Body of pancreas (tissue), 4 donors: ENCODE results near the gene GRAP2. TPM values are rescaled to one million over a fixed set of nuclear protein-coding genes. Genes with fewer than 3 reads are reported as not detected.

ENCODE experiments used
- ATAC-seq: fragments of 150-250 bp; one replicate; pipeline ENCODE4 v1.9.1; 2016
- DNase-seq, 4 donors: peaks; one replicate each; pipeline ENCODE4 v3.0.0-alpha.2; 2019
- H3K27ac ChIP-seq, 4 donors: fragments of 200-600 bp; sonication (generic); 1 replicate in 3 of 4; 2 replicates in 1 of 4; pipeline versions ENCODE4 v1.5.1 to v1.6.1; 2016 to 2019; ENCODE audit warnings: mild to moderate bottlenecking in 1 of 4, mixed read lengths in 1 of 4, moderate library complexity in 1 of 4
- H3K27me3 ChIP-seq, 2 donors: fragments of 200-600 bp; sonication (generic); one replicate each; pipeline ENCODE4 v1.6.0; 2016; ENCODE audit warnings: mild to moderate bottlenecking in 1 of 2
- H3K36me3 ChIP-seq, 2 donors: fragments of 200-600 bp; sonication (generic); replicated peaks in 1 of 2; 2 replicates each; pipeline ENCODE4 v1.5.1; 2016; ENCODE audit warnings: low read depth in 2 of 2; ENCODE audit not compliant: insufficient read depth in 1 of 2
- H3K4me1 ChIP-seq: fragments of 200-600 bp; sonication (generic); one replicate; pipeline ENCODE4 v1.6.0; 2016
- H3K4me3 ChIP-seq, 2 donors: fragments of 200-600 bp; sonication (generic); 1 replicate in 1 of 2; 2 replicates in 1 of 2; pipeline ENCODE4 v1.5.1; 2016 to 2019
- H3K9me3 ChIP-seq, 3 donors: fragments of 200-600 bp; sonication (generic); 1 replicate in 2 of 3; 2 replicates in 1 of 3; pipeline ENCODE4 v1.5.1; 2016
- POLR2A ChIP-seq, 3 donors: fragments of 450-650 bp; IDR thresholded peaks; one replicate each; pipeline ENCODE4 v1.6.1; 2016; ENCODE audit warnings: antibody characterized with exemption in 3 of 3, mild to moderate bottlenecking in 2 of 3
- WGBS, 2 donors: methylation state at CpG; one replicate each; pipeline ENCODE4 v1.1.5; 2017; 5-methylcytosine and 5-hydroxymethylcytosine counted together
- intact Hi-C: fragments of 100-400 bp; cut with DNase I; formaldehyde crosslinking; loops from one replicate; pipeline ENCODE4 v1.15.1; 2023
- total RNA-seq, 2 donors: library from RNA; depleted of rRNA; stranded (reverse); fragments of >200 nt; gene quantifications; one replicate each; pipeline ENCODE4 v1.1.0, GENCODE V29; 2016
- TF ChIP-seq, protein P1 (sequence below), 7 experiments: fragments of 450-650 bp in 4 of 7; fragments of 200-600 bp in 3 of 7; sonication (generic) in 3 of 7; IDR thresholded peaks; one replicate each; pipeline ENCODE4 v1.5.1; 2016 to 2019; ENCODE audit warnings: antibody characterized with exemption in 7 of 7

The GRAP2 gene
- total RNA-seq, 2 donors from 2014 or later, result 0.78 to 0.99 TPM

DNA sequence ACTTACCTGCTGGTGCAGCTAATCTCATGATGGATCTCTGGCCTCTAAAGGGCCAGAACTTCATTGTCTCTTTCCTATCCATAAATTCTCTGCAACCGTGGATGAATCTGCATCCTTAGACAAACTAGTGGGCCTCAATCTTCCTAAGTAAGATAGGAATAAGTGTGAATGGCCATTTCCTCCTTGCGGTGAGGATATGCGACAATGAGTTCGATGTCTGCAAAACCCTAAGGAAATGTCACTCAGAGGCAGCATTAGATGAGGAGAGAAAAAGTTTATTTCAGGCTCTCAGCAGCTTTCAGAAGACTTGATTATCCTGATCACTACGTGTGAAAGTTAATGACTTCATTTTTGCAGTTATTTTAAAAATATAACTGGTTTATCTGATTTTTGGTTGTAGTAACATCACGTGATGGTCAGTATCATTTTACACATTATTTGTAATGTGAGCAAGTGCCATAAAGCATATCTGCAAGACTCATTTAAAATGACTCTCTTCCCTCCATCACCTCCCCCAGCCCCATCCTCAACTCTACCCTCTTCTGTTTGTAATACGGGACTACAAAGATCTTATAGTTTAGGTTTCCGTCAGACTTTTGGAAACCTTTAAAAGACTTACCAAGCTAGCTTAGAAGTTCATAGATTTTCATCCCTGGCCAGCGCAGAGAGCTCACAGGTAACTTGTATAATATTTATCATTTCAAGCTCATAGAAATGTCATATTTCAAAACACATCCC is 10.2 kb downstream of the GRAP2 start:
- Histone ChIP-seq H3K27ac (no peak overlapping the region), H3K9me3 (no peaks in the 10 kb centered on the region), H3K36me3 (no peaks in the 10 kb centered on the region), H3K27me3 (no peaks in the 10 kb centered on the region), H3K4me1 (no peaks in the 10 kb centered on the region), H3K4me3 (no peak overlapping the region)
- intact Hi-C loops, result no loop called here
- no peak for ATAC-seq
- 70 to 75% methylated on average over 9 of the region's 9 CpGs for WGBS, 2 donors
- no peak for DNase-seq
- TF ChIP-seq, protein P1, sequence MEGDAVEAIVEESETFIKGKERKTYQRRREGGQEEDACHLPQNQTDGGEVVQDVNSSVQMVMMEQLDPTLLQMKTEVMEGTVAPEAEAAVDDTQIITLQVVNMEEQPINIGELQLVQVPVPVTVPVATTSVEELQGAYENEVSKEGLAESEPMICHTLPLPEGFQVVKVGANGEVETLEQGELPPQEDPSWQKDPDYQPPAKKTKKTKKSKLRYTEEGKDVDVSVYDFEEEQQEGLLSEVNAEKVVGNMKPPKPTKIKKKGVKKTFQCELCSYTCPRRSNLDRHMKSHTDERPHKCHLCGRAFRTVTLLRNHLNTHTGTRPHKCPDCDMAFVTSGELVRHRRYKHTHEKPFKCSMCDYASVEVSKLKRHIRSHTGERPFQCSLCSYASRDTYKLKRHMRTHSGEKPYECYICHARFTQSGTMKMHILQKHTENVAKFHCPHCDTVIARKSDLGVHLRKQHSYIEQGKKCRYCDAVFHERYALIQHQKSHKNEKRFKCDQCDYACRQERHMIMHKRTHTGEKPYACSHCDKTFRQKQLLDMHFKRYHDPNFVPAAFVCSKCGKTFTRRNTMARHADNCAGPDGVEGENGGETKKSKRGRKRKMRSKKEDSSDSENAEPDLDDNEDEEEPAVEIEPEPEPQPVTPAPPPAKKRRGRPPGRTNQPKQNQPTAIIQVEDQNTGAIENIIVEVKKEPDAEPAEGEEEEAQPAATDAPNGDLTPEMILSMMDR (IDR thresholded peaks at IDR 0.05), result no peak
- no peak for TF ChIP-seq POLR2A (IDR thresholded peaks at IDR 0.05)

DNA sequence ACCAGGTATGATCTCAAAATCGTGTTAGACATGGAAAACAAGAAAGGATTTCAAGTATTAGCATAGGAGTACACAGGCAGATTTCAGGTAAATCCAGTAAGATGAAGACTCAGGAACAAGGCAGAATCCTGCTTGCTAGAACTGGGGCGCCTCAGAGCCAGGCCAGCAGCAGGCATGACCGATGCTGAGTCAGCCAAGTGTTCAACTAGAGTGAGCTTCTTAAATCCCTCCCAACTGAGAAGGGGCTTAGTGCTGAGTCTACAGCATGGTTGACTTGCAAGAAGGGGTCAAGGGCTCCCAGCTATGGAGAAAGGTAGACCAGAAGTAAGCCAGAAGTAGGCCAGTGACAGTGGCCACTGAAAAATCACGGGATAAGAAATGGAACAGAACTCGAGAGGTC is 12.4 kb downstream of the GRAP2 start:
- ATAC-seq, result no peak

DNA sequence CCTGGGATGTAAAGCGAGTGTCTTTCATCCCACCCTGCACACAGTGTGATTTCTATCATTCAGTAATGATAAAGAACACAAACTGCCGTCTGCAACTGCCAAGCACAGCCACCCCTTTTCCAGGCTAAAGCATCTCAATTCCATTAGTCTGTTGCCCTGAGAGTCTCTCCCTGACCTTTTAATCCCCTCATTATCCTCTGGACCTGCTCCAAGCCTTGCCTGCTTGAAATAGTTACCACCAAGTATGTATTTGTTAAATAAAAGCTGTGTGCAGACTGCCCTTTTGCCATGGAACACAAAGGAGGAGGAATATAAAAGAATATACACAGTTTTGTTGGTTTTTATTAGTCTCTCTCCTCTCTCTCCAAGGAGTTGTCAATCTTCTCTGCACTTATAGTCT is 13.0 kb downstream of the GRAP2 start:
- H3K27ac ChIP-seq, result no peak overlapping the region
- WGBS, 2 donors, result 71 to 79% methylated on average over 2 of the region's 2 CpGs

More for the DNA sequence above, 12.4 kb downstream of the GRAP2 start:
- DNase-seq, result no peak
- Histone ChIP-seq H3K36me3 (no peaks in the 10 kb centered on the region), H3K27ac (no peak overlapping the region), H3K4me3 (no peak overlapping the region), H3K9me3 (no peaks in the 10 kb centered on the region), H3K4me1 (peaks cover 4% of the 10 kb centered on the region), H3K27me3 (no peaks in the 10 kb centered on the region)
- WGBS, 2 donors, result 80 to 81% methylated on average over 5 of the region's 5 CpGs
- intact Hi-C loops, result no loop called here
- TF ChIP-seq, protein P1 (IDR thresholded peaks at IDR 0.05), result no peak
- TF ChIP-seq POLR2A (IDR thresholded peaks at IDR 0.05), result no peak

DNA sequence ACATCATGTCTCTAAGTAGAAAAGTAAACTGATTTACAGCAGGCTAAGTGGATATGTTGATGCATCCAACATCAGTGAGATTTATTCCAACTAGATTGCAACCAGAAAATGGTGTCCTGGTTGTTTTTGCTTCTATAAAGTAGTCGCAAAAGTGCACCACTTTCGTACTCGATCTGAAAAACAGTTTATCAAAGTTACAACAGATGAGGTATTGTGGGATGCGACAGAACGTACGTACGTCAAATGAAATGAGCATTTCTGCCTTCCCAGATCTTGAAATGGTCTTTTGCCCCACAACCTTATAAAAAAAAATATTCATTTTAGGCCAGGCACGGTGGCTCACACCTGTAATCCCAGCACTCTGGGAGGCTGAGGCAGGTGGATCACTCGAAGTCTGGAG is 13.7 kb downstream of the GRAP2 start:
- ATAC-seq, result no peak
- intact Hi-C loops, result no loop called here
- TF ChIP-seq POLR2A (IDR thresholded peaks at IDR 0.05), result no peak
- Histone ChIP-seq H3K4me3 (no peak overlapping the region), H3K4me1 (peaks cover 4% of the 10 kb centered on the region), H3K27me3 (no peaks in the 10 kb centered on the region), H3K36me3 (no peaks in the 10 kb centered on the region), H3K9me3 (no peaks in the 10 kb centered on the region), H3K27ac (no peak overlapping the region)
- DNase-seq, result no peak
- WGBS, 2 donors, result 80 to 83% methylated on average over 9 of the region's 9 CpGs

More for the DNA sequence above, 13.0 kb downstream of the GRAP2 start:
- Histone ChIP-seq H3K9me3 (no peaks in the 10 kb centered on the region), H3K27me3 (no peaks in the 10 kb centered on the region), H3K4me1 (peaks cover 4% of the 10 kb centered on the region), H3K36me3 (no peaks in the 10 kb centered on the region), H3K4me3 (no peak overlapping the region)
- intact Hi-C loops, result no loop called here
- TF ChIP-seq, protein P1 (IDR thresholded peaks at IDR 0.05), result no peak
- no peak for TF ChIP-seq POLR2A (IDR thresholded peaks at IDR 0.05)
- no peak for DNase-seq
- ATAC-seq, result no peak

DNA sequence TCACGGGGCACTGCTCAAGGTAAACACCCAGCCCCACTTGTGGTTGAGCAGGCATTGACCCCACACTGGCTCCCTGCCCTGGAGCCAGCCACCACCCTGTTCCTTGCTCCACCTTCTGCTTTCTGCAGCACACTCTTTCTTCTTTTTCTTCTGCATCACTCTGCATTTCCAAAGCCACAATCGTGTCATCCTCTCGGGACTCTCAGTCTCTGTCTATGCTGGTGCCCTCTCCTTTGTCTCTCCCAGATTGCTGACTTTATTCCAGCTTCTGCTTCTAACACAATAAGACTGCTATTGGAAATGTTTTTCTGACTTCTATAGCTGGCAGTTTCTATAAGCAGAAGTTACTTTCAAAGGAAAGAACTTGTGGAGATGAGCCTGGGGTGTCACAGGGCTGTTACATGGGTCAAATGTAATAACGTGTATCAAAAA is 14.4 kb downstream of the GRAP2 start:
- H3K4me3 ChIP-seq, result no peak overlapping the region
- 61 to 70% methylated on average over 4 of the region's 4 CpGs for WGBS, 2 donors
- intact Hi-C loops, result no loop called here
- no peaks in the 10 kb centered on the region for H3K27me3 ChIP-seq
- no peaks in the 10 kb centered on the region for H3K9me3 ChIP-seq
- H3K4me1 ChIP-seq, result peaks cover 4% of the 10 kb centered on the region
- no peak for DNase-seq
- TF ChIP-seq, protein P1 (IDR thresholded peaks at IDR 0.05), result no peak
- no peak for TF ChIP-seq POLR2A (IDR thresholded peaks at IDR 0.05)
- no peak overlapping the region for H3K27ac ChIP-seq
- no peaks in the 10 kb centered on the region for H3K36me3 ChIP-seq
- ATAC-seq, result no peak
